D341Med (cell line): Measurements from ENCODE around the gene CYP4F12.

Source experiments
- DNase-seq: peaks from one replicate; pipeline ENCODE4 v3.0.0; 2012; ENCODE audit warnings: low spot score

Gene CYP4F12, protein sequence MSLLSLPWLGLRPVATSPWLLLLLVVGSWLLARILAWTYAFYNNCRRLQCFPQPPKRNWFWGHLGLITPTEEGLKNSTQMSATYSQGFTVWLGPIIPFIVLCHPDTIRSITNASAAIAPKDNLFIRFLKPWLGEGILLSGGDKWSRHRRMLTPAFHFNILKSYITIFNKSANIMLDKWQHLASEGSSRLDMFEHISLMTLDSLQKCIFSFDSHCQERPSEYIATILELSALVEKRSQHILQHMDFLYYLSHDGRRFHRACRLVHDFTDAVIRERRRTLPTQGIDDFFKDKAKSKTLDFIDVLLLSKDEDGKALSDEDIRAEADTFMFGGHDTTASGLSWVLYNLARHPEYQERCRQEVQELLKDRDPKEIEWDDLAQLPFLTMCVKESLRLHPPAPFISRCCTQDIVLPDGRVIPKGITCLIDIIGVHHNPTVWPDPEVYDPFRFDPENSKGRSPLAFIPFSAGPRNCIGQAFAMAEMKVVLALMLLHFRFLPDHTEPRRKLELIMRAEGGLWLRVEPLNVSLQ

DNA sequence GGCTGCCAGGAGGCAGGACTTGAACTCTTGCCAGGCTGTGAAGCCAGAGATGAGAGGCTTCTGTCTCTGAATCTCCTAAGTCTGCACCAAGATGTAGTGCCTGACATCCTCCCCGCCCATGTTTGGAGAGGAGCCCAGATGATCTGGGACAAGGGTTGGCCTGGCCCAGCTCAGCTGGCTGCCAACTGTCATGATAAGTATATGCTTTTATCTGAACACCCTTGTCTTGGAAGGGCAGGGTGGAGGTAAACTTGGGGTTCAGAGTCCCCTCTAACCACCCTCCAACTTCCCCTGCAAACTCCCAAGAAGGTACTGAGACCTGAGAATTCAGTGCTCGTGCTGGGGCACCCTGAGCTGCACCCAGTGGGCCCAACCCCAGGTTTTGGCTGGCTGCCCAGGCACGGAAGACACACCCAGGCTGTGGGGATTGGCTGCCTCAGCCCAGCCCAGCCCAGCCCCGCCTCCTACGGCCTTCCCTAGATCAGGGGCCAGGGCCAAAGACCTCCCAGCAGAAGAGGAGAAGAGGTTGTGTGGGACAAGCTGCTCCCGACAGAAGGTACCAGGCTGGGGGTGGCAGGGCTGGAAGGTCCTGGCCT lies at the start of gene CYP4F12:
Gene CYP4F12 (plus strand): TSS at position 508 of the 596 bp plus-strand sequence. CDS start 443 bp downstream, outside the sequence.
- DNase-seq, result no peak

DNA sequence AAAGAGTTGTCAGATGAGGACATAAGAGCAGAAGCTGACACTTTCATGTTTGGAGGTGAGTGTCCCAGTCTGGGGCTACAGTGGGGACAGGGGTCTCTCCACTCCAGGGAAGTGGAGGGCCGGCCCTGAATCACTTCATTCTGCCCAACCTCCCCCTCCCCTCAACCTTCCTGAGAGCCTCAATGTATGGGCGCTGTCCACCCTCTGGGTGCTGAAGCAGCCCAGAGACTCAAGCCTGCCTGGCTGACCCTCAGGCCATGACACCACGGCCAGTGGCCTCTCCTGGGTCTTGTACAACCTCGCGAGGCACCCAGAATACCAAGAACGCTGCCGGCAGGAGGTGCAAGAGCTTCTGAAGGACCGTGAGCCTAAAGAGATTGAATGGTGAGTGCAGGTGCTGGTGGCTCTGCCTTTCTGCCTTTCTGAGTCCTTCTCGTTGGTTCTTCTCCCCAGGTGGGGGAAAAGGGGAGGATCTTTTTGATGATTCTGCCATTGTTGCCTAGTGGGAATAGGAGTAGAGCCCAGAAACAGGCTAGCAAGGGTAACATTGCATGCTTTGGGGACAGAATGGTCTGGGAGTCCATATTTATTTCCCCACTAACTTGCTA lies 49.1 kb upstream of the CYP4F12 start:
- no peak for DNase-seq

GRCh38 chr19:15628236-15629002 lies 44.5 kb upstream of the CYP4F12 start:
- no peak for DNase-seq

GRCh38 chr19:15629003-15629880 lies 43.6 kb upstream of the CYP4F12 start:
- peak; percentile 89 for DNase-seq

DNA sequence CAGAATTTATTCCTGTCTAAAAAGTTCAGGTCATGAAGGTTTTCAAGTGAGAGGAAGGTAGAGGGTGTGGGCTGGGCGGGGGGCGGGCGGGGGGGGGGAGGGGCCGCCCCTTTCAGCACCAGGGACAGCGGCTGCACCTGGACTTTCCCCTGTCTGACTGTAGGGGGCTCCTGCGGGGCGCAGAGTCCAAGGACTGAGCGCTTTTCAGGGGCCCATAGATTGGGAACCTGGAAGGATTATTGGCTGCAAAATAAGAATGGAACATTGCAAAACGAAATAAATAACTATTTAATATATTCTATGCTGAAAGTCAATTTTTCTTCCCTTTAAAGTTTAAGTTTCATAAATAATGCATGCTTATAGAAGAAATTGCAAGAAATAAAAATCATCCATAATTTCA lies 41.1 kb upstream of the CYP4F12 start:
- DNase-seq, result peak; percentile 60

- DNase-seq, result no peak
These were observed 39.6 kb upstream of the CYP4F12 start for GRCh38 chr19:15633082-15633835.

GRCh38 chr19:15634105-15634504 lies 38.8 kb upstream of the CYP4F12 start:
- no peak for DNase-seq

GRCh38 chr19:15635016-15635805 lies 37.7 kb upstream of the CYP4F12 start:
- DNase-seq, result no peak

GRCh38 chr19:15636026-15636425 lies 36.9 kb upstream of the CYP4F12 start:
- DNase-seq, result no peak

DNA sequence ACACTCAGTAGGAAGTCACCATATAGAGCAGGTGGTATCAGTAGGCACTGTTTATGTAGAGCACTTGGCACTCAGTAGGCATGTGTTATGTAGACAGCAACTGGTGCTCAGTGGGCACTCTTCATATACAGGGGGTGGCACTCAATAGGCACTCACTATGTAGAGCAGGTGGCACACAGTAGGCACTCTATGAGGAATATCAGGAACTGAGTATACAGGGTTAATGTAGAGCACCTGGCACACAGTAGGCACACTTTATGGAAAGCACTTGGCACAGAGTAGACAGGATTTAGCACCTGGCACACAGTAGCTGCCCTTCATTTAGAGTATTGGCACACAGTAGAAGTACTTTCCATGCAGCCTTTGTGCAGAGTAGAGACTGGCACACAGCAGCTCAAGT lies 33.3 kb upstream of the CYP4F12 start:
- no peak for DNase-seq

GRCh38 chr19:15640294-15640903 lies 32.5 kb upstream of the CYP4F12 start, which contains the start of gene CYP4F3:
TSS of gene CYP4F3 (plus strand) at chr19:15640897. CDS start at chr19:15641416, 519 bp downstream.
- no peak for DNase-seq

GRCh38 chr19:15640904-15641597 lies 31.8 kb upstream of the CYP4F12 start:
- DNase-seq, result peak; percentile 9

DNA sequence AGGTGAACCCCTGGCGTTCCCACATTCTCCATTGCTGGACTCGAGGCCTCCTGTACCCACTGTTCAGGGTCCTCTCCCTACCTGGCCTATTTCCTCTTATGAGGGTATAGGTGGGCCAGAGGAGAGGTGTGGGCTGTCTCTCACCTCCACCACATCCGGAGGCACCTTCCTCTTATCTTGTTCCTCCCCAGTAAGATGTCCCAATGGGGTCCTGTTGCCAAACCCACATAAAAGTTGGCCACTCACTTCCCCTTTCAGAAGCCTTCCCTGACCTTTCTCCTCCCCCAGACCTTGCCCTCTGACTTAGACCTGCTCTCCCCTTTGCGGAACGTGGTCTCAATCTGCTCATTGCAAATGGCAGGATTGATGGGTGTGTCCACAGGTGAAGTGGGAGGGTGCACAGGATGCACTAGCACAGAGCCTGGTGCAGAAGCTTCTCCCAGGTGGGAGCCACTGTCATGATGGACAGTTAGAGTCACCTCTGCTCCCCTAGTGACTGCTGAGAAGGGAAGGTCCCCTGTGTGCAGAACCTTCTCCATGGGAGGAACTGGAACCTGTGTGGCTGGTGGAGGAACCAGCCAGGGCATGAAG lies 30.9 kb upstream of the CYP4F12 start:
- peak; percentile 3 for DNase-seq

DNA sequence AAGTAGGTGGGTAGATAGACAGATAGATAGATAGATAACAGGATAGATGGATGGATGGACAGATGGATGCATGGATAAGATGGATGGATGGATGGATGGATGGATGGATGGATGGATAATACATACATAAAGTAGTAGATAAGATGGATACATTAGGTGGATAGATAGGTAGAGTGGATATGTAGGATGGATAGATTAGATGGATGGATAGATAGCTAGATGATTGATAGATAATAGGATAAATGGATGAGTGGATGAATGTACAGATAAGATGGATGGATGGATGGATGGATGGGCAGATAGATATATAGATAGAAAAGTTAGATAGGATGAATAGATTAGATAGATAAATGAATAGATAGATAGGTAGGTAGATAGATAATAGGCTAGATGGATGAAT lies 30.1 kb upstream of the CYP4F12 start:
- DNase-seq, result no peak

- DNase-seq, result no peak
These were observed 29.5 kb upstream of the CYP4F12 start for GRCh38 chr19:15643387-15643786.

DNA sequence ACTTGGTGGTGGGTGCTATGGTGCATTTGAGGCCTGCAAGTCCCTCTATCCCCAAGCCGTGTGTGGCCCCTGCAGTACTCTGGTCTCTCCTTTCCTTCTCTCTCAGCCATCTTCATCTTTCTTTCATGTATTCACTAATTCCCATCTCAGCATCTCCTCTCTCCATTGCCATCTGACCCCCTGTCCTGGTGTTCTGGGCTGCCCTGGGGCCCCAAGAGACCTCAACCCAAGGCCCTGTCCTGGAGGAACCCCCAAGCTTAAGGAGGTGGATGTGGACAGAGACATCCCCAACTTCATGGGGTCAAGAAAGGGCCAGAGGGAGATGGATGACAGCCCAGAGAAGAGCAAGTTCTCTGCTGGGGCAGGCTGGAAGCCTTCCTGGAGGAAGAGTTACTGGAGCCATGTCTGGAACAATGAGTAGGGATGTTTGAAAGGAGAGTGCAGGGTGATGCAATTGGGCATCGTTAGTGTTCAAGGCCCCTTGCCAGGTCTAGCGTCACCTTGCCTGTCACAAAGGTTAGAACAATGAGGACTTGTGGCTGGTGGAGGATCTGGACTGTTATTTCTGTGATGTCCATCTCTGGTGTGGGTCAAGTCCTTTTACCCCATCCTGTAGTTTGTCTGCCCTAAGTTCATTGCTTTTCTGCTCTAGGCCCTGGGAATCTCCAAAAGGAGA lies 28.7 kb upstream of the CYP4F12 start:
- DNase-seq, result no peak

GRCh38 chr19:15644816-15645215 lies 28.1 kb upstream of the CYP4F12 start:
- no peak for DNase-seq
